Measurements from ENCODE around the gene RRAD.

- TF ChIP-seq CTCF (IDR thresholded peaks at IDR 0.05; ENCODE audit: borderline replicate concordance, extremely low read depth, low read length, poor library complexity, severe bottlenecking) (no peak), EZH2 (IDR thresholded peaks at IDR 0.05; ENCODE audit: borderline replicate concordance, low read depth, low read length, severe bottlenecking) (no peak)
Observed at GRCh38 chr16:66921729-66922450, 3.4 kb downstream of the RRAD start.
